Caco-2 (cell line): Measurements from ENCODE around the gene UBE2I. TPM values are rescaled to one million over a fixed set of nuclear protein-coding genes. Genes with fewer than 3 reads are reported as not detected.

ENCODE experiments used
- BruUV-seq: library from RNA; stranded (reverse); fragments of 400-500 nt; replicated peaks from 2 replicates; lab custom pipeline; 2021; lab: Mats Ljungman, UMichigan
- CTCF ChIA-PET: fragments of 300-600 bp; sonication (Branson Sonifier 250); formaldehyde crosslinking; loops from one replicate; lab custom pipeline; 2022; ENCODE audit warnings: antibody characterized with exemption; lab: Charles Lee
- POLR2A ChIA-PET: fragments of 300-600 bp; sonication (Branson Sonifier 250); formaldehyde crosslinking; loops from one replicate; lab custom pipeline; 2022; ENCODE audit warnings: antibody characterized with exemption; lab: Charles Lee
- DNase-seq, 2 experiments: peaks; one replicate each; pipeline versions ENCODE4 v3.0.0 to v3.0.0-alpha.2; 2020 to 2022
- H3K27me3 ChIP-seq: replicated peaks from 2 replicates; pipeline ENCODE4 v1.6.0; 2011; ENCODE audit warnings: low read length; ENCODE audit not compliant: control insufficient read depth, insufficient read depth
- H3K36me3 ChIP-seq: 2 replicates; pipeline ENCODE4 v1.5.1; 2011; ENCODE audit warnings: low read length; ENCODE audit not compliant: control insufficient read depth, insufficient read depth
- H3K4me1 ChIP-seq: fragments of 250-450 bp; sonication (Bioruptor Pico); 2 replicates; pipeline ENCODE4 v1.5.1; 2020; ENCODE audit warnings: mild to moderate bottlenecking
- H3K4me3 ChIP-seq: 2 replicates; pipeline ENCODE4 v1.5.1; 2011; ENCODE audit warnings: low read depth, mild to moderate bottlenecking, control low read depth, low read length
- H3K9me3 ChIP-seq: fragments of 250-450 bp; sonication (Bioruptor Pico); 2 replicates; pipeline ENCODE4 v1.5.1; 2020; ENCODE audit warnings: mild to moderate bottlenecking, moderate library complexity
- H3K27ac Mint-ChIP-seq: one replicate; pipeline ENCODE4 v1.8.0; 2022; ENCODE audit warnings: mixed read lengths; ENCODE audit not compliant: unreplicated experiment
- H3K27me3 Mint-ChIP-seq: one replicate; pipeline ENCODE4 v1.8.0; 2022; ENCODE audit warnings: mixed read lengths; ENCODE audit not compliant: insufficient read depth, unreplicated experiment
- H3K36me3 Mint-ChIP-seq: one replicate; pipeline ENCODE4 v1.8.0; 2022; ENCODE audit warnings: mild to moderate bottlenecking, mixed read lengths; ENCODE audit not compliant: insufficient read depth, unreplicated experiment
- H3K4me1 Mint-ChIP-seq: one replicate; pipeline ENCODE4 v1.8.0; 2022; ENCODE audit warnings: low read depth, mixed read lengths; ENCODE audit not compliant: unreplicated experiment
- H3K4me3 Mint-ChIP-seq: one replicate; pipeline ENCODE4 v1.8.0; 2022; ENCODE audit warnings: mild to moderate bottlenecking, moderate library complexity, mixed read lengths; ENCODE audit not compliant: unreplicated experiment
- H3K9me3 Mint-ChIP-seq: one replicate; pipeline ENCODE4 v1.8.0; 2022; ENCODE audit warnings: mixed read lengths; ENCODE audit not compliant: unreplicated experiment
- CTCF ChIP-seq, 2 experiments: fragments of 200-600 bp in 1 of 2; IDR thresholded peaks; 1 replicate in 1 of 2; 2 replicates in 1 of 2; pipeline versions ENCODE4 v1.5.1 to v1.8.0; 2011 to 2022; ENCODE audit warnings: antibody characterized with exemption in 1 of 2, control low read depth in 1 of 2, inconsistent platforms in 1 of 2, low read depth in 1 of 2, low read length in 1 of 2, mild to moderate bottlenecking in 1 of 2, moderate library complexity in 1 of 2; ENCODE audit not compliant: insufficient read depth in 1 of 2, severe bottlenecking in 1 of 2, unreplicated experiment in 1 of 2
- intact Hi-C: fragments of 100-400 bp; cut with micrococcal nuclease; formaldehyde crosslinking; loops from one replicate; pipeline ENCODE4 v1.10.0; 2022; ENCODE audit not compliant: unreplicated experiment
- total RNA-seq: library from RNA; stranded (reverse); gene quantifications from 2 replicates; pipeline ENCODE4 v1.2.3, GENCODE V29; 2022

Gene UBE2I
- total RNA-seq, 1 experiment from 2014 or later = 178 TPM

- Histone ChIP-seq H3K27me3 (no peaks in the 10 kb centered on the region), H3K4me3 (no peak overlapping the region), H3K9me3 (no peaks in the 10 kb centered on the region), H3K36me3 (no peaks in the 10 kb centered on the region; the same call in 1 of the 2 replicates), H3K4me1 (0 out of 2 replicates have a peak, but pooled peaks cover 3% of the 10 kb centered on the region)
- DNase-seq = no peak
- Mint-ChIP-seq H3K36me3 (peaks cover 54% of the 10 kb centered on the region), H3K27ac (no peak overlapping the region), H3K27me3 (no peaks in the 10 kb centered on the region), H3K9me3 (no peaks in the 10 kb centered on the region), H3K4me1 (peaks cover 11% of the 10 kb centered on the region), H3K4me3 (no peak overlapping the region)
- ChIA-PET CTCF (no interaction called here), POLR2A (no interaction called here)
- intact Hi-C loops = no loop called here
- no peak for TF ChIP-seq CTCF (IDR thresholded peaks at IDR 0.05; ENCODE audit: insufficient read depth in 1 of 2, low read depth in 1 of 2, low read length in 1 of 2, severe bottlenecking in 1 of 2, unreplicated experiment in 1 of 2)
- no TSS peak for BruUV-seq
These were observed 45.5 kb downstream of the UBE2I start for GRCh38 chr16:1354815-1355540.

GRCh38 chr16:1355591-1355990, 46.2 kb downstream of the UBE2I start:
- ChIA-PET CTCF (no interaction called here), POLR2A (no interaction called here)
- H3K9me3 Mint-ChIP-seq = no peaks in the 10 kb centered on the region
- no peak for DNase-seq
- Histone ChIP-seq H3K9me3 (no peaks in the 10 kb centered on the region), H3K27me3 (no peaks in the 10 kb centered on the region), H3K36me3 (no peaks in the 10 kb centered on the region), H3K4me1 (0 out of 2 replicates have a peak, but pooled peaks cover 3% of the 10 kb centered on the region), H3K4me3 (no peak overlapping the region)
- peaks cover 60% of the 10 kb centered on the region for H3K36me3 Mint-ChIP-seq
- no peak for TF ChIP-seq CTCF (IDR thresholded peaks at IDR 0.05; ENCODE audit: insufficient read depth in 1 of 2, low read depth in 1 of 2, low read length in 1 of 2, severe bottlenecking in 1 of 2, unreplicated experiment in 1 of 2)
- H3K27me3 Mint-ChIP-seq = no peaks in the 10 kb centered on the region
- no TSS peak for BruUV-seq
- peaks cover 11% of the 10 kb centered on the region for H3K4me1 Mint-ChIP-seq
- H3K4me3 Mint-ChIP-seq = no peak overlapping the region
- intact Hi-C loops = no loop called here
- H3K27ac Mint-ChIP-seq = no peak overlapping the region

- CTCF ChIA-PET = interaction anchor here (0.6 kb wide), 1 partner anchor 14 kb away, joined by 4 read pairs; no protein-coding TSS in a partner anchor
- H3K4me1 ChIP-seq = no peaks in the 10 kb centered on the region
These were observed 46.8 kb downstream of the UBE2I start for GRCh38 chr16:1356061-1356900.

More at GRCh38 chr16:1356061-1356900, 46.8 kb downstream of the UBE2I start:
- Mint-ChIP-seq H3K4me3 (no peak overlapping the region), H3K9me3 (no peaks in the 10 kb centered on the region), H3K36me3 (peaks cover 67% of the 10 kb centered on the region), H3K4me1 (peaks cover 11% of the 10 kb centered on the region), H3K27ac (peak overlapping the region; percentile 19), H3K27me3 (no peaks in the 10 kb centered on the region)
- DNase-seq = no peak
- H3K4me3 ChIP-seq = no peak overlapping the region
- no peaks in the 10 kb centered on the region for H3K36me3 ChIP-seq
- POLR2A ChIA-PET = no interaction called here
- BruUV-seq = no TSS peak
- intact Hi-C loops = no loop called here
- no peaks in the 10 kb centered on the region for H3K9me3 ChIP-seq
- TF ChIP-seq CTCF (IDR thresholded peaks at IDR 0.05; ENCODE audit: insufficient read depth in 1 of 2, low read depth in 1 of 2, low read length in 1 of 2, severe bottlenecking in 1 of 2, unreplicated experiment in 1 of 2) = no peak
- H3K27me3 ChIP-seq = no peaks in the 10 kb centered on the region
